ENCODE results near the gene VAC14.

DNA sequence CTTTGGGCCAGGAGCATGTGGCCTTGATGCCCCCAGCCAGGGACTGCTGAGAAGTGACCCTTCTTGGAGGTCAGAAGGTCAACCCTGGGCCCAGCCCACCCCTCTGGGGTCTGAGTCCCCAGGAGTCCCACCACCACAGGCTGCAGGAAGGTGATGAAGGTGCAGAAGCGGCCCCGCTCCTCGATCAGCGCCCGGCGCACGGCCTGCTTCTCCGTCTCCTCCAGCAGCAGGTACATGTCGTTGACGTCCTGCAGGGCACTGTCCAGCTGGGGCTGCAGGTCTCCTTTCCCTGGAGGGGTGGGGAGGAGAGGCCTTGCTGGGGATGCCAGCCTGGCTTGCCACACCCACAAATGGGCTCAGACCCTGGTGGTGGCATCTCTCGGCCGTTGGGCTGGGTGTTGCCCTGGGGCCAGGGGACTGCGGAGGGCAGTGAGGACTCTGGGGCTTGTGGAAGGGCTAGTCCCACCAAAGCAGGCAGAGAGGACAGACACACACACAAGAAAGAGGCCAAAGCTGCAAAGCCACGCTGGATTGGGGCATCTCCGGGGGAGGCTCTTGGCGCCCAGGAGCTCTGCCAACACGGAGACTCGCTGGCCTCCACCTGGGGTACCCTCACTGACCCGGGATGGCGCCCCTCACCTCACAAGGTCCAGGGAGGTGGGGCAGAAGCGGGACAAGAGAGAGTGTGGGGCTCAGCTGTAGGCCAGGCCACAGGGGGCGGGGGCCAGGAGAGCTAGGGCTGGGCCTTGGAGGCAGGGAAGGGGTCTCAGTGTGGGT lies 122.6 kb downstream of the VAC14 start:
- TF ChIP-seq, protein P1, sequence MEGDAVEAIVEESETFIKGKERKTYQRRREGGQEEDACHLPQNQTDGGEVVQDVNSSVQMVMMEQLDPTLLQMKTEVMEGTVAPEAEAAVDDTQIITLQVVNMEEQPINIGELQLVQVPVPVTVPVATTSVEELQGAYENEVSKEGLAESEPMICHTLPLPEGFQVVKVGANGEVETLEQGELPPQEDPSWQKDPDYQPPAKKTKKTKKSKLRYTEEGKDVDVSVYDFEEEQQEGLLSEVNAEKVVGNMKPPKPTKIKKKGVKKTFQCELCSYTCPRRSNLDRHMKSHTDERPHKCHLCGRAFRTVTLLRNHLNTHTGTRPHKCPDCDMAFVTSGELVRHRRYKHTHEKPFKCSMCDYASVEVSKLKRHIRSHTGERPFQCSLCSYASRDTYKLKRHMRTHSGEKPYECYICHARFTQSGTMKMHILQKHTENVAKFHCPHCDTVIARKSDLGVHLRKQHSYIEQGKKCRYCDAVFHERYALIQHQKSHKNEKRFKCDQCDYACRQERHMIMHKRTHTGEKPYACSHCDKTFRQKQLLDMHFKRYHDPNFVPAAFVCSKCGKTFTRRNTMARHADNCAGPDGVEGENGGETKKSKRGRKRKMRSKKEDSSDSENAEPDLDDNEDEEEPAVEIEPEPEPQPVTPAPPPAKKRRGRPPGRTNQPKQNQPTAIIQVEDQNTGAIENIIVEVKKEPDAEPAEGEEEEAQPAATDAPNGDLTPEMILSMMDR (IDR thresholded peaks at IDR 0.05): no peak
- TF ChIP-seq EP300 (IDR thresholded peaks at IDR 0.05): no peak
- TF ChIP-seq POLR2A (IDR thresholded peaks at IDR 0.05): no peak
